GM19023 (cell line): Measurements from ENCODE around the gene ACP4.
"Not testable (repeated sequence)": the region's sequence is repeated elsewhere in the genome, so short reads cannot be mapped to it uniquely, and the experiment has no call there.

Experiments
- ATAC-seq: cut with Tn5 transposase; IDR thresholded peaks from one replicate; pipeline ENCODE4 v1.9.1; 2021; ENCODE audit warnings: mild to moderate bottlenecking, moderate library complexity; ENCODE audit not compliant: unreplicated experiment

The ACP4 gene

GRCh38 chr19:50796634-50797428 is 6.6 kb downstream of the ACP4 start:
- ATAC-seq: no peak

- no peak for ATAC-seq
Observed at GRCh38 chr19:50797429-50797780, 7.2 kb downstream of the ACP4 start.

- ATAC-seq: no peak
Observed at GRCh38 chr19:50797781-50798658, 7.8 kb downstream of the ACP4 start.

- no peak for ATAC-seq
Observed at GRCh38 chr19:50798659-50799546, 8.7 kb downstream of the ACP4 start.

- ATAC-seq: no peak
Observed at GRCh38 chr19:50799547-50799851, 9.3 kb downstream of the ACP4 start.

- ATAC-seq: no peak
Observed at GRCh38 chr19:50801107-50801506, 10.9 kb downstream of the ACP4 start.

DNA sequence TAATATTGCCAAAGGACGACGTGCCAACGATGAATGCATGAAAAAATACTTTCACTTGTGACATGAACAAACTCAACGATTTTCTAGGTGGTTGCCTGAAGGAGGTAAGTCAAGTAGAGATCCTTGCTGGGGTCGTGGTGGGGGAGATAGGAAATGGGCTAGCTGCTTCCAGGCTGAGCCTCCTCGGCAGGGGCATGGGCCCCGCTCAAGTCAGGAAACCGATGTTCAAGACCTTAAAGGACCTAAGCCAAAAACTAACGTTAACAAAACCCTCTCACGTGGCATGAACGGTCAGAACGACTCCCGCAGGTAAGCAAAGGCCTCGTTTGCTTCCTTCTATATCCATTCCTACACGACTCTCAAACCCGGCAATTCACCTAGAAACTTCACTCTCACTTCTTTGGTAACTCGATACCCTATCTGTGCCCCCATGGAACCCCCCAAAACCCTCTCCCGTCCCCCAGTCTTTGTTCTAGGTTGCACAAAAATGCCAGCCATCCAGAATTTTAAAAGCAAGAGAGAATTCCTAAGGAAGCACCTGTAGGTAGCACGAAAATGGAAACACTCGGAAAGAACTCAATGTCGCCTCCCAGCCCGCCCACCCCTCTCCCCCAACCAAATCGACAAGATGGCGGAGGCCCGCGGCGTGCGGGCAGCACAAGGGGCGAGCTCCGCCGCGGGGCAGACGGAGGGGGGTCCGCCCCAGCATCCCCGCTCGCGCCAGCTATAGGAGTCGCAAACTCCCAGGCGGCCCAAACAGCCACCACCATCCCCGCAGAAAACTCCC is 13.6 kb downstream of the ACP4 start:
- ATAC-seq: peak; percentile 5

GRCh38 chr19:50804420-50805272 is 14.4 kb downstream of the ACP4 start:
- peak; percentile 92 for ATAC-seq

DNA sequence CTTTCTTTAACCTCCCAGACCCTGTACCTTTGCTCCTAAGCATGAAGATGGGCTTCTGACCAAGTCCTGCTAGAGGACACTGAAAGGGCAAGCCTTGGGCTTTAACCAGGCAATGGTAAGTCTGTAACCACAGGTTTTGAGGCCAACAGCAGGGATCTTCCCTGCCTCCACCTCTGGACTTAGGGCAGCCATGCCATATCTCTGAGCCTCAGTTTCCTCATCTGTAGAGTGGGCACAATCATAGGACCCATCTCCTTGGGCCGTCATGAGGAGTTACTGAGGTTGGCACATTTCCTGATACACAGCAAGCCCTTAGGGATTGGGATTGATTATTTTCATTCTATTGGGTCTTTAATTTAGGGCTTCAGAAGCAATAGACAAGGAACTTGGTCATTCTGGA is 18.6 kb downstream of the ACP4 start:
- no peak for ATAC-seq

DNA sequence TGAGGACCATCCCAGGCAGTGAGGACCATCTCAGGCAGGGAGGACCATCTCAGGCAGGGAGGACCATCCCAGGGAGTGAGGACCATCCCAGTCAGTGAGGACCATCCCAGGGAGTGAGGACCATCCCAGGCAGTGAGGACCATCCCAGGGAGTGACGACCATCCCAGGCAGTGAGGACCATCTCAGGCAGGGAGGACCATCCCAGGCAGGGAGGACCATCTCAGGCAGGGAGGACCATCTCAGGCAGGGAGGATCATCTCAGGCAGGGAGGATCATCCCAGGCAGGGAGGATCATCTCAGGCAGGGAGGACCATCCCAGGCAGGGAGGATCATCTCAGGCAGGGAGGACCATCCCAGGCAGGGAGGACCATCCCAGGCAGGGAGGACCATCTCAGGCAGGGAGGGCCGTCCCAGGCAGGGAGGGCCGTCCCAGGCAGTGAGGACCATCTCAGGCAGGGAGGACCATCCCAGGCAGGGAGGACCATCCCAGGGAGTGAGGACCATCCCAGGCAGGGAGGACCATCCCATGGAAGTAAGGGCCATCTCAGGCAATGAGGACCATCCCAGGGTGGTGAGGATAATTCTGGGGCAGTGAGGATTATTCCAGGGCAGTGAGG is 21.5 kb downstream of the ACP4 start:
- ATAC-seq: not testable (repeated sequence)

DNA sequence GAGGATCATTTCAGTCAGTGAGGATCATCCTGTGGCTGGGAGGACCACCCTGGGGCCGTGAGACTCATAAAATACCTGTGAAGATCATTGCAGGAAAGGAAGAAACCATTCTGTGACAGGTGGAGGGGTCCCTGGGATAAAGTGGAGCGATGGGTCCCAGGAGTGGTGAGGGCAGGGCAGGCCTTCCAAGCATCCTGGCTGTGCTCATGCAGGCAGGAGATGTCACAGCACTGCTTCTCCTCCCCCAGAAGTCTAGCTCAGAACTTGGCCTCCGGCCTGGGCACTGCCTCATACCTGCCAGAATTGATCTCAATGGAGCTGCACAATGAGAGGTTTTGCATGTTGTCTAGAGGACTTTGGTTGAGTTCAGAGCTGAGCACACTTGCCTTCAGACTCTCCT is 22.3 kb downstream of the ACP4 start:
- ATAC-seq: no peak

- ATAC-seq: no peak
Observed at GRCh38 chr19:50814883-50815282, 24.7 kb downstream of the ACP4 start.

- ATAC-seq: no peak
Observed at GRCh38 chr19:50815439-50815838, 25.2 kb downstream of the ACP4 start.

DNA sequence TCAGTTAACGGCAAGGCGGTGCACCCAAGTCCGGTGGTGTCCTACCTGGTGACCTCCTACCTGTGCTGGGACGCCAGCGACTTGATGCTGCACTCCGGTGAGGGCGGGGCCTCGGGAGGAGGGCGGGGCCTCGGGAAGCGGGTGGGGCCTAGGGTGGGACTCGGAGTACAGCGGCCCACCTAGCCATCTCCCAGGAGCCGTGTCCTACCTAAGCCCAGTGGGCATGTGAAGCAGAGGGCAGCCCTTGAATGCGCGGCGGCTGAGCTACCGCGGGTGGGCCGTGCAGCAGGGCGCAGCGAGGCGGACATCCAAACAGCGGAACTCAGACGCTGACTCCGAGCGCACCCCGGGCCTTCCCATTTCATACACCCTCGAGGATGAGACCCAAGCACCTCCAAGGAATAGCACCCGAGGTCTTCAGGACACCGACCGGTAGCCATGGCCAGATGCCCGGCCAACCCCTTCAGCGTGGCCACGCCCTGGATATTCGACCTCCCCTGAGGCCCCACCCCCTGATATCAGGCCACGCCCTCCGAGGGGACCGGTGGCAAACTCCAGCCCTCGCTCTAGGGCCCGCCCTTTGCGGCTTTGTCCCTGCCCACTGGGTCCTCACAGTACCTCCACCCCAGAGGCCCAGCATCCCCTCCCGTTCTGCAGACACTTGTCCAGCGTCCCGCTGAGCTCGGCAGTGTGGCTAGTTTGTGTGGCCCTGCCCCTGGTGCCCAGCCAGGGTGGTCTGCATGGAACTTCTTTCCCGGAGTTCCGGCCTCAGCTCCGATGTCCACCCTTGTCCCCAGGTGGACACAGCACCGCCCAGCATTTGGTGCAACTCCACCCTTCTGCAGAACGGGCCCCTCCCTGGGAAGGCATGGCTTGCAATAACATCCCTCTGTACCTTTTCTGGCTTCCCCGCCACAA is 28.0 kb downstream of the ACP4 start:
- peak; percentile 53 for ATAC-seq

- no peak for ATAC-seq
Observed at GRCh38 chr19:50818859-50819472, 28.8 kb downstream of the ACP4 start.

- no peak for ATAC-seq
Observed at GRCh38 chr19:50819636-50820035, 29.4 kb downstream of the ACP4 start.

DNA sequence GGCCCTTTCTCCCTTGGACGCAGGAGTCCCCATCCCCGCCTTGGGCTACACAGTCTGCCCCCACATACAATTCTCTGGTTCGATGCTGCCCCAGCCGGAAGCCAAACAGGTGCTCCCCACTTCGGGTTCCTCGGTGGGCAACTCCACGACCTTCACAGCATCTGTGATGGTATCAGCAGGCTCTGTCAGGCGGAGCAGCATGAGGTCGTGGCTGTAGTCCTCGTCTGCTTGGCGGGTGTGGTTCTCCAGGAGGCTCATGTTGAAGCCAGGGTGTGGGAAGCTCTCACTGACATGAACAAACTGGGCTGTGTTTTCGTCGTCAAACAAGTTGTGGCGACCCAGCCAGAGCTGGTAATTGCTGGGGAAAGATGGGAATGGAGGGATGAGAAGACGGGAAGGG is 29.9 kb downstream of the ACP4 start:
- no peak for ATAC-seq
